Mucosa of rectum (tissue), 2 donors: ENCODE results near the gene PCSK1N.
"Not testable (repeated sequence)": the region's sequence is repeated elsewhere in the genome, so short reads cannot be mapped to it uniquely, and the experiment has no call there.

Experiments used
- H3K27ac ChIP-seq, 2 donors: one replicate each; pipeline ENCODE4 v1.7.0; 2013; ENCODE audit warnings: inconsistent platforms in 2 of 2, low read depth in 2 of 2, low read length in 2 of 2
- H3K27me3 ChIP-seq, 2 donors: one replicate each; pipeline ENCODE4 v1.7.0; 2013; ENCODE audit warnings: low read length in 2 of 2; ENCODE audit not compliant: control insufficient read depth in 2 of 2, insufficient read depth in 2 of 2
- H3K36me3 ChIP-seq, 2 donors: one replicate each; pipeline ENCODE4 v1.7.0; 2013; ENCODE audit warnings: low read length in 2 of 2; ENCODE audit not compliant: control insufficient read depth in 2 of 2, insufficient read depth in 2 of 2
- H3K4me1 ChIP-seq, 2 donors: one replicate each; pipeline ENCODE4 v1.7.0; 2013; ENCODE audit warnings: low read length in 2 of 2, mild to moderate bottlenecking in 1 of 2; ENCODE audit not compliant: control insufficient read depth in 2 of 2, insufficient read depth in 2 of 2
- H3K4me3 ChIP-seq, 2 donors: one replicate each; pipeline ENCODE4 v1.7.0; 2013; ENCODE audit warnings: low read length in 2 of 2
- H3K9ac ChIP-seq, 2 donors: one replicate each; pipeline ENCODE4 v1.7.0; 2013; ENCODE audit warnings: low read length in 2 of 2, low read depth in 1 of 2, mild to moderate bottlenecking in 1 of 2
- H3K9me3 ChIP-seq, 2 donors: one replicate each; pipeline ENCODE4 v1.7.0; 2013; ENCODE audit warnings: low read length in 2 of 2; ENCODE audit not compliant: control insufficient read depth in 2 of 2
- donor health status: healthy.
- donor health status: Normal muscosa, but diverticular disease.

The PCSK1N gene

GRCh38 chrX:48835524-48836329 is at the start of gene PCSK1N:
Gene PCSK1N, minus strand, starts transcription at chrX:48835610. Its CDS starts 78 bp downstream, at chrX:48835532.
- Histone ChIP-seq H3K27ac (no peak within 1 kb of the TSS), H3K9ac (no peak within 1 kb of the TSS), H3K9me3 (no peaks in the 10 kb centered on the region), H3K36me3 (no peaks in the 10 kb centered on the region), H3K27me3 (peaks cover 8 to 26% of the 10 kb centered on the region in 2 donors), H3K4me1 (no peaks in the 10 kb centered on the region), H3K4me3 (peak within 1 kb of the TSS in 1 of 2 donors; percentile 22)

- no peaks in the 10 kb centered on the region for H3K4me1 ChIP-seq
- no peaks in the 10 kb centered on the region for H3K36me3 ChIP-seq
- H3K4me3 ChIP-seq: no peak overlapping the region
- no peaks in the 10 kb centered on the region for H3K27me3 ChIP-seq
- no peaks in the 10 kb centered on the region for H3K9me3 ChIP-seq
- H3K27ac ChIP-seq: no peak overlapping the region
- H3K9ac ChIP-seq: no peak overlapping the region
Observed at GRCh38 chrX:48883729-48884128, 48.3 kb upstream of the PCSK1N start.

GRCh38 chrX:48876944-48877343 is 41.5 kb upstream of the PCSK1N start:
- not testable (repeated sequence) for H3K9me3 ChIP-seq, H3K27me3 ChIP-seq, H3K27ac ChIP-seq, H3K9ac ChIP-seq, H3K4me1 ChIP-seq, H3K4me3 ChIP-seq, H3K36me3 ChIP-seq

- not testable (repeated sequence) for H3K36me3 ChIP-seq, H3K27me3 ChIP-seq, H3K4me1 ChIP-seq, H3K9me3 ChIP-seq, H3K27ac ChIP-seq, H3K9ac ChIP-seq, H3K4me3 ChIP-seq
Observed at GRCh38 chrX:48872017-48872416, 36.6 kb upstream of the PCSK1N start.

- Histone ChIP-seq H3K27me3 (no peaks in the 10 kb centered on the region), H3K27ac (no peak overlapping the region), H3K9me3 (no peaks in the 10 kb centered on the region), H3K4me3 (no peak overlapping the region), H3K4me1 (no peaks in the 10 kb centered on the region), H3K36me3 (no peaks in the 10 kb centered on the region), H3K9ac (no peak overlapping the region)
Observed at GRCh38 chrX:48864210-48864609, 28.8 kb upstream of the PCSK1N start.

GRCh38 chrX:48854898-48855297 is 19.5 kb upstream of the PCSK1N start:
- Histone ChIP-seq H3K9ac (no peak overlapping the region), H3K36me3 (no peaks in the 10 kb centered on the region), H3K9me3 (no peaks in the 10 kb centered on the region), H3K27ac (no peak overlapping the region), H3K4me3 (no peak overlapping the region), H3K27me3 (no peaks in the 10 kb centered on the region), H3K4me1 (no peaks in the 10 kb centered on the region)

GRCh38 chrX:48854121-48854804 is 18.9 kb upstream of the PCSK1N start:
- H3K27ac ChIP-seq, H3K9ac ChIP-seq, H3K27me3 ChIP-seq, H3K4me1 ChIP-seq, H3K36me3 ChIP-seq, H3K4me3 ChIP-seq, H3K9me3 ChIP-seq: not testable (repeated sequence)

GRCh38 chrX:48853494-48853893 is 18.1 kb upstream of the PCSK1N start:
- H3K27me3 ChIP-seq, H3K4me1 ChIP-seq, H3K36me3 ChIP-seq, H3K9me3 ChIP-seq, H3K4me3 ChIP-seq, H3K27ac ChIP-seq, H3K9ac ChIP-seq: not testable (repeated sequence)

GRCh38 chrX:48852857-48853256 is 17.4 kb upstream of the PCSK1N start:
- Histone ChIP-seq H3K4me1 (no peaks in the 10 kb centered on the region), H3K36me3 (no peaks in the 10 kb centered on the region), H3K9ac (no peak overlapping the region), H3K4me3 (no peak overlapping the region), H3K27ac (no peak overlapping the region), H3K9me3 (no peaks in the 10 kb centered on the region), H3K27me3 (no peaks in the 10 kb centered on the region)

- Histone ChIP-seq H3K27ac (no peak overlapping the region), H3K4me1 (no peaks in the 10 kb centered on the region), H3K4me3 (no peak overlapping the region), H3K9me3 (no peaks in the 10 kb centered on the region), H3K36me3 (no peaks in the 10 kb centered on the region), H3K27me3 (no peaks in the 10 kb centered on the region), H3K9ac (no peak overlapping the region)
Observed at GRCh38 chrX:48848847-48849246, 13.4 kb upstream of the PCSK1N start.
